B cell (primary cell): ENCODE measurements around the gene VPS26B.

Experiments
- CTCF ChIP-seq: fragments of 200-600 bp; IDR thresholded peaks from one replicate; pipeline ENCODE4 v1.8.0; 2022; ENCODE audit warnings: antibody characterized with exemption, mild to moderate bottlenecking
- EZH2 ChIP-seq: IDR thresholded peaks from 2 replicates; pipeline ENCODE4 v1.6.1; 2012; ENCODE audit warnings: borderline replicate concordance, low read depth, mild to moderate bottlenecking, moderate library complexity, low read length; ENCODE audit not compliant: insufficient read depth, poor library complexity, severe bottlenecking

GRCh38 chr11:134238956-134239355 lies 14.5 kb downstream of the VPS26B start:
- TF ChIP-seq CTCF (no peak), EZH2 (no peak)
